GM13977 (cell line): ENCODE results near the gene NEK10.

Source experiments
- DNase-seq: peaks from one replicate; pipeline ENCODE4 v3.0.0; 2012; ENCODE audit warnings: low spot score
- in situ Hi-C: fragments of 300-500 bp; cut with MboI; formaldehyde crosslinking; loops from one replicate; pipeline ENCODE4 v1.12.0; 2022; ENCODE audit warnings: low sequenced_read_pairs, low pct_unique_long_range_greater_than_20kb, mixed read lengths, inconsistent platforms; ENCODE audit not compliant: unreplicated experiment
- TF ChIP-seq, protein P1 (sequence below): IDR thresholded peaks from 2 replicates; pipeline ENCODE4 v1.5.1; 2012; ENCODE audit warnings: mild to moderate bottlenecking, control low read depth; ENCODE audit not compliant: insufficient read depth; ENCODE audit errors: extremely low read depth, missing control alignments

Gene NEK10

DNA sequence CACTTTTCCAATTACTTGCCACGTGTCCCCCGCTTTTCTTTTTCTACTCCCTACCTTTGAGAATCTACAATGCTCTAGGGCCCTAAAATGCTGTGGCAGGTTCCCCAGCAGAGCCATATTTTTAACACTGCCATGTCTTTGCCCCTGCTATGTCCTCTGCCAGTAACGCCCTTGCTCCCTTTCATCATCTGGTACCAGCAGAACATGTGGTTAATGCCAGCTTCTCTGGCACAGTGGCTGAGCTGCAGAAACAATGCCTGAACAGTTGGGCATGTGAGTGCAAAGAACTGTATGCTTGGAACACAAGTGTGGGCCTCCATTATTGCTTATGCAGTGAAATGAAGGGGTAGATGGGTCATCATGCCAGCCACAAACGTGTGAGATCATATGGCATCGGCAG lies 287.6 kb downstream of the NEK10 start:
- in situ Hi-C loops = no loop called here
- TF ChIP-seq, protein P1, sequence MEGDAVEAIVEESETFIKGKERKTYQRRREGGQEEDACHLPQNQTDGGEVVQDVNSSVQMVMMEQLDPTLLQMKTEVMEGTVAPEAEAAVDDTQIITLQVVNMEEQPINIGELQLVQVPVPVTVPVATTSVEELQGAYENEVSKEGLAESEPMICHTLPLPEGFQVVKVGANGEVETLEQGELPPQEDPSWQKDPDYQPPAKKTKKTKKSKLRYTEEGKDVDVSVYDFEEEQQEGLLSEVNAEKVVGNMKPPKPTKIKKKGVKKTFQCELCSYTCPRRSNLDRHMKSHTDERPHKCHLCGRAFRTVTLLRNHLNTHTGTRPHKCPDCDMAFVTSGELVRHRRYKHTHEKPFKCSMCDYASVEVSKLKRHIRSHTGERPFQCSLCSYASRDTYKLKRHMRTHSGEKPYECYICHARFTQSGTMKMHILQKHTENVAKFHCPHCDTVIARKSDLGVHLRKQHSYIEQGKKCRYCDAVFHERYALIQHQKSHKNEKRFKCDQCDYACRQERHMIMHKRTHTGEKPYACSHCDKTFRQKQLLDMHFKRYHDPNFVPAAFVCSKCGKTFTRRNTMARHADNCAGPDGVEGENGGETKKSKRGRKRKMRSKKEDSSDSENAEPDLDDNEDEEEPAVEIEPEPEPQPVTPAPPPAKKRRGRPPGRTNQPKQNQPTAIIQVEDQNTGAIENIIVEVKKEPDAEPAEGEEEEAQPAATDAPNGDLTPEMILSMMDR = no peak
- DNase-seq = no peak

DNA sequence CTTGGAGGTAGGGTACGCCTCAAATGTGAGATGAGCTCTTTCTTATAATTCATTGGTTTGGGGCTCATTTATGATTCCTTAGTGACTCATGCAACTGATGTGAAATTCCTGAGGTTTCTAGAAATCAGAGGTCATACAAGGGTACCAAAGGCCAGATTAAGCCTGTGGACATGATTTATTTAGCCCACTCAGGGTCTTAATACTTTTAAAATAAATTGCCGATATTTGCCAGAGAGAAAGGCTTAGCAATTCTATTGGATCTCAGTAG lies 289.0 kb downstream of the NEK10 start:
- TF ChIP-seq, protein P1 = no peak
- DNase-seq = no peak
- in situ Hi-C loops = no loop called here

DNA sequence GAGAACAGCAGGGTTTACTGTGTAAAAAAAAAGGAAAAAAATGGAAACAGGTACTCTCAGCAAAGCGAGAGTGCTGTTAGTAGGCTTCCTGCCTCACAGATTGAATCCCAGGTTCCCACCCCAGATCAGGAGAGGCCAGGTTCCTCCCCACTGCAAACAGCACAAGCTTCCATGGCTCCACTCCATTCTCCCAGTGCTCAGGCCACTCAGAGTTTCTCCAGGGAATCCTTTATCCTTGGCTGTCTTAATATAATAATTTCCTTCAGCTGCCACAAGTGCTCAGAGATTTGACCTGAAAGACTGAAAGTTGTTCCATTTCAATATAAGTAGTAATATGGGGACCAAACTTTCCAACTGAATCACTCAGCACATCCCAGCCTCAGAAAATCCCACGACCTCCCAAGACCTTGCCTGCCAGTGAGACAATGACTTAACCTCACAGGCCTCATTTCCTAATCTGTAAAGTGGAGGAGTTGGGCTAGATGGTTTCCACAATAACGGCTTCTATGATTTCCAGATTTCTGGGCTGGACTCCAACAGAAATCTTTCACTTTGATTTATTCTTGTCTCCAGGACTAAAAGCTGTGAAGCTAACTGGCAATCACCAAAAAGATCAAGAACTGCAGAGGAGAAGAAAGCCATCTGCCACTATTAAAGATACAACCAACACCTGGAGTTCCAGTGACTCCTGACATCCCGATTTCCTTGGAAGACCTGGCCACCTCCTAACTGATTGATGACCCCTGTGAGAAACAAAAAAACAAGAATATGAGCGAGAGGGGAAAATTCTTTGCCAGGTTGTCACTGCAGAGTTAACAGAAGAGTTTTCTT lies 289.5 kb downstream of the NEK10 start:
- in situ Hi-C loops = no loop called here
- TF ChIP-seq, protein P1 = no peak
- DNase-seq = no peak

DNA sequence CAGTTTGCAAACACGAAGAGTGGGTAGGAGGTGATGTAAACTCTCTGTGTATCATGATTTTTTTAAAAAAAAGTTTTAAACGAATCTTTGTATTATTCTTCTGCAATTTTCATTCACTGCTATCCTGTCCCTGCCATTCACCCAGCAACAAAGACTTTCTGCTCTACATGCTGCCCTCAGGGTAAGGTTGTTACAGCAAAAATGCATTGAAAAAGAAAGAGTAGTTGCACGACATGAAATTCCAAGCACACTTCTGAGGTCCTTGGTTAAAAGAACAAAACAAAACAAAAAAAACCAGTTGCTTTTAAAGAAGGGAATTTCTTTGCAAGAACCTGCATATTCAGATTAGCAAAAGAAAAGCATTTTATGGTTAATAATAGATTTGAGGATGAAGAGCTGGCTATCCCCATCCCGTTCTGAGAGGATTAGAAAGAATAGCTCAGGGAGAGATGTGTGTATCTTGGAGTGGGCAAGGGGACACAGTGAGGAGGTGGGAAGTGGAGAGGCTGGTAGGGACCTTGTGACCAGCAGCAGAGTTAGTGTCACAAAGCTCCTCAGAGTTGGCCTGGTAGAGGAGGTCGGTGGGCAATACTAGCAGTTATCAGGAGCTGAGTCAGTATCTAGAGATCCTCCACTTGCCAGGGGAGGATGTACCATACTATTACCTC lies 290.8 kb downstream of the NEK10 start:
- in situ Hi-C loops = no loop called here
- TF ChIP-seq, protein P1 = no peak
- no peak for DNase-seq

DNA sequence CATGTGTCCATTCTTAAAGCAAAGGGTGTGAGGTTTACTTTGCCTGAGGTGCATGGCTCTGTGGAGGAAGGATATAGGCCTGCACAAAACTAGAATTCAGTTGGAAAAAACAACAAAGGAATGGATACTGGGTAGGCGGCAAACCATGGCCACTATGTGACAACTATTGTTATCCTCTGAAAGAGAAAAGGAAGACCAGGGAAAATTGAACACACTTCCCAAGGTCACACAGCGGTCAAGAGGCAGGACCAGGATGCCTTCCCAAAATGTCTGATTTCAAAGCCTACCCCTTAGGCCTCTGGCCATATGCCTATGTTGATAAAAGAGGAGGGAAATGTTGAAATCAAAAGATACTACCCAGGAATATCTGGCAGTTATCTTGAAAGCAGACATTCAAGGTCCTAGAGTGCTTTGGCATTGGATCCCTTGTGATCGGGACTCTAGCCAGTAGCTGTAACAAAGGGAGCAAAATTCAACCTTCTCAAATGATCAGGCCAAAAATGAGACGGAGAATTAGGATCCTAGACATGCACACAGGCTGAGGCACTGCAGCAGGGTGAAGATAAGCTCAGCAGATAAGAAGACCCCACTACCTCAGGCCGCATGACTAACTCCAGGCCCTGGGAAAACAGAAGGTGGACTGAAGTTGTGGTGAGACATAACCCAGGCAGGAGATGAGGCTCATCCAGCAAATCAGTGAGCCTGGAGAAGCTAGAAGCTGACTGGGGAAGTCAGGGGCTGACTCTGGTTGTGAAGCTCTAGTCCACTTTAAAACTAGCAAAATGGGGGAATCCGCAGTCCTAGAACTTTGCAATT lies 292.2 kb downstream of the NEK10 start:
- DNase-seq = no peak
- TF ChIP-seq, protein P1 = no peak
- in situ Hi-C loops = no loop called here

DNA sequence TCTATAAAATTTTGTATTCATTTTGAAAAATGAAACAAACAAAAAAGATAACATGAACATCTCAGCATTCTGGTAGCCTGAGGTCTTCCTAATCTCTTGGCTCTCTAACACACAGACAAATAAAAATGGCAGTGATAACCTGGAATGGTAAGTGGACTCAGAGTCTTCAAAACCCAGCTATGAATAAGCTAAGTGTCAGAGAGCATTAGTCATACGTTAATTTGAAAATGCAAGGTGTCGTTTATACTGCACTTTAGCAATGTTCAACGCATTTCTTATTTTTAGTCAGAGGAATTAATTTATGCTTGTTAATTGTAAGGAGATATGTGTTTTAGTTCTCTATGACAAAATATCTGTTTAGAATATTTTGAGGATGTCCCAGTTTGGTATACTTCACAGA lies 294.3 kb downstream of the NEK10 start:
- TF ChIP-seq, protein P1 = no peak
- in situ Hi-C loops = no loop called here
- no peak for DNase-seq
